H7 (cell line): ENCODE data around the gene HAGH. TPM values are rescaled to one million over a fixed set of nuclear protein-coding genes. Genes with fewer than 3 reads are reported as not detected.

Source experiments
- DNase-seq: peaks from one replicate; pipeline ENCODE4 v3.0.0; 2012
- H3K27me3 ChIP-seq: 2 replicates; pipeline ENCODE4 v1.6.0; 2011; ENCODE audit warnings: mild to moderate bottlenecking, low read length; ENCODE audit not compliant: control insufficient read depth, insufficient read depth
- H3K36me3 ChIP-seq: replicated peaks from 2 replicates; pipeline ENCODE4 v1.5.1; 2011; ENCODE audit warnings: low read length; ENCODE audit not compliant: control insufficient read depth, insufficient read depth
- H3K4me3 ChIP-seq: 2 replicates; pipeline ENCODE4 v1.5.1; 2011; ENCODE audit warnings: low read depth, mild to moderate bottlenecking, control low read depth, low read length, moderate library complexity; ENCODE audit not compliant: insufficient read depth
- total RNA-seq: library from RNA; depleted of rRNA; stranded (reverse); fragments of >200 nt; shearing (Covaris generic); gene quantifications from 2 replicates; pipeline ENCODE4 v1.2.3, GENCODE V29; 2014

HAGH gene
- total RNA-seq, 1 experiment from 2014 or later = 51.8 TPM

DNA sequence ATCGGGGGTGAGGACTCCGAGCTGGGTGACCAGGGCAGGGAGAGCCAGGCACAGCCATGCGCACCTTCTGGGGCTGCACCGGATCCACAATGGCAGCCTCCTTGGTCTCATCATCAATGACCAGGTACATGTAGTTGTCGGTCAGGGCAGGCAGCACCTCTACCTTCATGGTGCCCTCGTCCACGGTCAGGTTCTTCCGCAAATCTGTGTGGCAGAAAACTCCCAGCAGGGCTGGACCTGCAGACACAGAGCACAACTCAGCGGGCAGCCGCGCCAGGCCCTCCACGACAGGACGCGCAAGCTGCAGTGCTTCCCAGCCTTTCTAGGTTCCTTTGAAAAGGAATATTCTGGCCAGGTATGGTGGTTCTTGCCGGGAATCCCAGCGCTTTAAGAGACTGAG is 3.8 kb downstream of the HAGH start:
- Histone ChIP-seq H3K27me3 (peaks cover 2% of the 10 kb centered on the region; the same call in 1 of the 2 replicates), H3K36me3 (0 out of 2 replicates have a peak, but pooled peaks cover 1% of the 10 kb centered on the region), H3K4me3 (no peak overlapping the region)
- DNase-seq = no peak

DNA sequence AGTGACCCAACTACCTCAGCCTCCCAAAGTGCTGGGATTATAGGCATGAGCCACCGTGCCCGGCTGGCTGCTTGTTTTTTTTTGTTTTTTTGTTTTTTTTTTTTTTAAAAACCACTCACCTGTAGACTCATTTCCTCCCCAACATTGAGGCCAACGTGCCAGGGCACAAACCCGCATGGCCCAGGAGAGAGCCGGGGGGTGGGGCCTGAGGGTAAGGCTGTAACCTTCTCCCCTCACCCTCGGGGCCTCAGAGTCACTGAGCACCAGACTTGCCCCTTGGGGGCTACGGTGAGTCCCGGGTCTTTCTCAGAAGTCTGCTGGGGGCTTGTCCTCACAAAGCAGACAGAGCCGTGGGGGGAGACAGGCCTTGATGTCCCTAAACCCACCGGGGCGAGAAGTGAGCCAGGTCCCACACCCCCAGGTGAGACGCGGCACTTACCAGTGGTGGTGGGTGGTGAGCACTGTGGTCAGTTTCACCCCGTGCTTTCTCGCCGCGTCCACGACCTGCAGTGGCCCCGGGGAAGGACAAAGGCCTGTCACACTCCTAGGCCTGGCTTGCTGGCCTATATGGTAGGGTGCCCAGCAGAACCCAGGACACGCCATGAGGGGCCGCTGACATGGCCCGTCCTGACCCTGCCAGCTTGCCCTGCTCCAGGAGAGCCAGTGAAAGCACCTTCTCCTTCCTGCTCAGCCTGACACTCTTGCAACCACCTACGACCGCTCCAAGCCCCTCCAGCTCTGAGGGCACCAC is 4.6 kb downstream of the HAGH start:
- Histone ChIP-seq H3K4me3 (no peak overlapping the region), H3K27me3 (peaks cover 2% of the 10 kb centered on the region; the same call in 1 of the 2 replicates), H3K36me3 (0 out of 2 replicates have a peak, but pooled peaks cover 1% of the 10 kb centered on the region)
- no peak for DNase-seq

DNA sequence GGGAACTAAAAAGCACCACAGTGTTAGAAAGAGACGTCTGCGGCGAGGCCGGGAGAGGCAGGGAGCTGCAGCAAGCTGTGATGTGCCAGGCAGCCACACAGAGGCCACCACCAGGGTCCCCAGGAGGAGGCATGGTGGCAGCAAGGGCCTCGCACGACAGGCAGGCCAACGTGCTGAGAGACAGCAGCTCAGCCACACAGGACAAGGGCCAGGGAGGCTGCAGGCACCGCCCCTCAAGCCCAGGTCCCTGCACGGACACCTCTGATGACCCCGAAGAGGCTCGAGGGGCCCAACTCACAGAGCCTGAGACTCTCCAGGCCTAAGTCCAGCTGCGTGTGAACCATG is 5.7 kb downstream of the HAGH start:
- no peak overlapping the region for H3K4me3 ChIP-seq

DNA sequence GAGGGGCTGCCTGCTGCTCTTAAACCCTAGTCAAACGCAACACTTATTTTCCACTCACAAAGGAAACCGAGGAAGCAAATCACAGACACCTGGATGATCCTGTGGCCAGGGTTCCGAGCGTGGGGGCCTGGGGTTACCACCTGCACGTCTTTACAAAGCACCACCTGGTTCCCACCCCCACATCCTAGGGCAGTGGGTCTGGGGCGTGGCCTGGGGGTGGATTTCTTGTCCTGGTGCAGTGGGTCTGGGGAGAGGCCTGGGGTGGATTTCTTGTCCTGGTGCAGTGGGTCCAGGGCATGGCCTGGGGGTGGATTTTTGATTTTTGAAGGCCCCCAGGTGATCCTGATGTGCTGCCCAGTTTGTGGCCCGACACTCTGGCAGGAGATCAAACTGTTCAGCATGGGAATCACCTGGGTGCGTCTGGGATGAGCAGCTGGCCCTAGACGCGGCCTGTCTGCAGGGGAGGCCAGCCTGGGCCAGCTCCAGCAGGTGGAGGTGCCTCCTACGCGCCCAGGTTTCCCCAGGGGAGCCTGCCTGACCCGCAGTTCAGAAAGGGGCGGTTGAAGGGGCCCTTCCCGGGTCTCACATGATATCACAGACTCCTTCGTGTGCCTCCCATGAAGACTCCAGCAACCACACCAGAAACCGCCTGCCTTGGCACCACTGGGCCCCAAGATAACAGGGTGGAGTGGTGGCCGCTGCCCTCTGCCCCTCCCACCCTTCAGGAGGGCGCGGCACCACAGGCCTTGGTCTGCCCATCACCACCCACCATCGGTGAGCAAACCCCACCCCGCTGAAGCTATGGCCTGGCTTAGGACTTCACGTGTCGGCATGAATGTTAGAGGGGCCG is 6.3 kb downstream of the HAGH start:
- H3K36me3 ChIP-seq = peaks cover 1% of the 10 kb centered on the region; the same call in 1 of the 2 replicates
- DNase-seq = no peak
- H3K27me3 ChIP-seq = no peaks in the 10 kb centered on the region

More for the DNA sequence above, 5.7 kb downstream of the HAGH start:
- peaks cover 2% of the 10 kb centered on the region; the same call in 1 of the 2 replicates for H3K27me3 ChIP-seq
- H3K36me3 ChIP-seq = peaks cover 1% of the 10 kb centered on the region; the same call in 1 of the 2 replicates
- DNase-seq = no peak

DNA sequence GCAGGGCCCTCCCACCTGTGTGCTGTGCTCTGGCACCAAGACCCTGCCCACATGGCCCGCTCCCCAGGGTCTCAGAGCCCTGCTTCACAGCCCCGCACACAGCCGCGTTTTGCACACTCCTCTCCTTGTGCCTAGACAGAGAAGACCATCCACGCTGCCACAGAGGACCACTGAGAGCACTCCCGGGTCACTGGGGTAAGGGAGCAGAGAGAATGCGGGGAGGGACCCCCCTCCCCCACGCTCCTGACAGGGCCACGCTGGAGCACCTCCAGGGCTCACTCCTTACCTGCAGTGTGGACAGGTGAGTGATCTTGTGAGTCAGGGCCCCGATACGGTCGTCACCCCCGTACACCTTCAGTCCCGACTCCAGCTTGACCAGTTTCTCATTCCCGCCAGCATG is 7.0 kb downstream of the HAGH start:
- no peaks in the 10 kb centered on the region for H3K27me3 ChIP-seq
- H3K36me3 ChIP-seq = peaks cover 1% of the 10 kb centered on the region; the same call in 1 of the 2 replicates
- H3K4me3 ChIP-seq = no peak overlapping the region
- no peak for DNase-seq

More for the DNA sequence above, 6.3 kb downstream of the HAGH start:
- H3K4me3 ChIP-seq = no peak overlapping the region

DNA sequence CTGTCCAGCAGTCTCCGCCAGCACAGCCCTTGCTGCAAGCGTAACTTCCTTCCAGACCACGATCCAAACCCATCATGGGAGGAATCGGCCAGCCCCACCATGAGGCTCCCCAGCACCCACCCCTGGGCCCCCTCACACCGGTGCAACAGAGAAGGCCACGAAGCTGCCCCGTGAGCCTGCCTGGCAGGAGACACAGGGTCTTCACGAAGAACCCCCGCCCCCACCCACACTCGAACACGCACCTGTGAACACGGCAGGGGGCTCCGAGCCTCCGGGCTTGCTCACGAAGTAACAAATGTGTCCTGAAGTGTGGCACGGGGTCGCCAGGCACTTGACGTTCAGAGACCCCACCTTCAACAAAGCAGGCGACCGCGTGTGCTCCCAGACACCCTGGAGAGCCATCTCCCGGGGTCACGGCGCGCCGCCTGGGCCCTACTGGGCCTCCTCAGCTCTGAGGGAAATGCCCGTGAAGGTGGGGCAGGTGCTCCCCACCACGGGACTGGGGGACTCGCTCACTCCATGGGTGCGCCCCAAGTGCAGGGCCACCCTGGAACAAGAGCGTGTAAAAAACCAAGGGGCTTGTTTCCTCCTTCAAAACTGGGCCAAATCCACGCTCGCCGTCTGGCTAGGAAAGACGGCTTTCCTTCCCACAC is 7.6 kb downstream of the HAGH start:
- no peak for DNase-seq
- H3K27me3 ChIP-seq = no peaks in the 10 kb centered on the region
- H3K4me3 ChIP-seq = no peak overlapping the region
- peaks cover 1% of the 10 kb centered on the region; the same call in 1 of the 2 replicates for H3K36me3 ChIP-seq

DNA sequence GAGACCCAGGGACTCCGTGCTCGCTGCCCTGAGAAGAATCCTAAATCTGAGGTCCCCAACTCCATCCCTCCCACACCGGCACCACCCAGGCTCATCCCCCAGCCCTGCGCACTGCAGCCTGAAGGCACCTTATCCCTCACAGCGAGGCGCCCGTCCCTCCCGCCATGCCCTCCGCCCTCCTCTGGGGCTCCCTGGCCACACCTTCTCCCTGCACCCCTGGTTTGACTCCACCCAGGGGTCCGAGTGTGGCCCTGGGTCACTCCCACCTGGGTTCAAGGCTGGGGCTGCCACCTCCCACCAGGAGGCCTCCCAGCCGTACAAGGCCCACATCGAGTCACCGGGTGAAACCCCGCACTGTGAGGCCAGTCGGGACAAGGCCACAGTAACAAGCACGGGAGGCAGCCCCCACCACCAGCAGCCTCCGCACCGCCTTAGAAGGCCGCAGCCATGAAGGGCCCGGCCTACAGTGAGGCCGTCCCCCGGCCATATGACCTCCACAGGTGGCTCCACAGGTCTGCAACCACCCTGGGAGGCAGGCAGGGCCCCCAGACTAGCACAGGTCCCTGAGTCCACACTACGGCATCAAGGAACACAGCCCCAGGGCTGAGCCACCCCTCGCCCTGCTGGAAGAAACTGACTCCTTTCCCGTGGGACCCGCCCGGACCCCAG is 8.3 kb downstream of the HAGH start:
- Histone ChIP-seq H3K36me3 (peaks cover 1% of the 10 kb centered on the region; the same call in 1 of the 2 replicates), H3K27me3 (no peaks in the 10 kb centered on the region), H3K4me3 (no peak overlapping the region)
- DNase-seq = no peak

DNA sequence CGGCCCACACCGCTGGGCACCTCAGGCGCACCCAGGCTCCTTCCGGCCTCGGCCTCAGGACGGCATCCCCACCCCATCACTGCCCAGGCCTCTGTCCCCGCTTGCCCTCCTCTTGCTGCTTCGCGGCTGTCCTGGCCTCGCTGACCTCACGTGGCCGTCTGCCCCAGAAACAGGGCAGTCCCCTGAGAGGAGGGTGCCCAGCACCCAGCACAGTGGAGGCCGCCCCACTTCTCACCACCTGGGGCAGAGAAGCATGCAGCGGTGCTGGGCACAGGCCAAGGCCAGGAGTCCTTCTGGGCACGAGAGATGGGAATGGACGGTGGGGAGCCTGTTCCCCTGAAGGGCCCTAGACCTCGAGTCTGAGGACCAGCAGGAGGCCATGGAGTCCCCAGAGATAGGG is 8.9 kb downstream of the HAGH start:
- DNase-seq = no peak
- Histone ChIP-seq H3K27me3 (no peaks in the 10 kb centered on the region), H3K4me3 (no peak overlapping the region), H3K36me3 (peaks cover 1% of the 10 kb centered on the region; the same call in 1 of the 2 replicates)

DNA sequence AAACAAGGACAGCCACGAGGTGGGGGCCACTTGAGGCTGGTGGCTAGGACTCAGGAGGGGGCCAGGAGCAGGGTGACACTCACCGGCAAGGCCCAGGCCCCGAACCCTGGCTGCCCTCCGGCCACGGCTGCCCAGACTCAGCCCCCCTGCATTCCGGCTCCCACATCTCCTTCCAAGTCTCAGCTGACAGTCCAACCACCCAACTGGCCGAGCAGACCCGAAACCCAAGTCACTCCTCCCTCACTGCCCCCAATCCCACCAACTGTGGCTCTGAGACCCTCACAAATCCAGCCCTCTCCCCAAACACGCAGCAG is 9.4 kb downstream of the HAGH start:
- no peaks in the 10 kb centered on the region for H3K27me3 ChIP-seq
- DNase-seq = no peak
- no peak overlapping the region for H3K4me3 ChIP-seq
- no peaks in the 10 kb centered on the region; the same call in 1 of the 2 replicates for H3K36me3 ChIP-seq

DNA sequence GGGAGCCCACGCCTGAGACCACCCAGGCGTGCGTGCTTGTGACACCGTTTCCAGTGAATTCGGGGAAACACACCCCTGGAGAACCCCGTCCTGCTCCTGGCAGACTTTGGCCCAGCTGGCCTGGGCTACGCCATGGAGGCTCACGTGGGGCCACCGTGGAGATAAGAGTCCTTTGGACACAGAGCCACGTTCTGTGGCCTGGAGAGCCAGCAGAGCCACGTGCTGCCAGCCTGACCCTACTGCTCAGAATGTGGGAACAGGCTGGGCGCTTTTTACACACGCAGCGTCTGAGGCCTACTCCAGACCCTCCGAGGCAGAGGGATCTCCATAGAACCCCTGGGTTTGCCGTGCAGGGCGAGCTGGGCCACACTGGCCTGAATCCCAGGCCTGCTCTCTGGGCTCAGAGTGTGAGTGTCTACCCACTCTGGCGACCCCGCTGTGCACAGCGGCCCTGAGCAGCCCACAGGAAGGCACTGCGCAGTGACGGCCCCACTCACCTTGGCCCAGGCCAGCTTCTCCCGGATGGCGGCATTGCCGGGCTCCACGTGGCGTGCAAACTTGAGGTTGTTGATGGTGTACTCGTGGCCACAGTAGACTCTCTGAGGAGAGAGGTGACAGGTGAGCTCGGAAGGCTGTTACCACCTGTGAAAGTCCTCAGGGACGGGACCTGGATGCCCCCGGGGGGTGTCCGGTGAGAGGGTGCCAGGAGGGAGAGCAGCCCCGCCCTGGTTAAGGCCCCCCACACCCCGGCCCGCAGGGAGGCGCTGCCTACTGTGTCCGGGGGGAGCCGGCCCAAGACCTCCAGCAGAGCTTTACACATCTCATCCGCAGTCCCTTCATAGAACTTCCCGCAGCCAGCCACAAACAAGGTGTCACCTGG is 10.0 kb downstream of the HAGH start:
- Histone ChIP-seq H3K27me3 (no peaks in the 10 kb centered on the region), H3K4me3 (no peak overlapping the region)
- DNase-seq = peak; percentile 59

DNA sequence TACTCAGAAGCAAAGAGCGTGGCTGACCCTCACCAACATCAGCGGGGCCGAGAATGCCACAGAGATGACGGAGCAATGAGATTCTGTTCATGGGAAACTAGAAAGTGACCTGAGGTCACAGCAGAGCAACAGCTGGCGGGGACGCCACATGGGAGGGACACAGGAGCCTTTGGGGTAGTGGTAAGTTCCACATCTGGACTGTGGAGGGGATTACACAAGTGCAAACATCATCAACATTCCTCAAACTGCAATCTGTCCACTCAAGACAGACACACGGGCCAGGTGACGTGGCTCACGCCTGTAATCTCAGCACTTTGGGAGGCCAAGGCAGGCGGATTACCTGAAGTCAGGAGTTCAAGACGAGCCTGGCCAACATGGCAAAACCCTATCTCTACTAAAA is 11.2 kb downstream of the HAGH start:
- Histone ChIP-seq H3K27me3 (no peaks in the 10 kb centered on the region), H3K36me3 (no peaks in the 10 kb centered on the region; the same call in 1 of the 2 replicates), H3K4me3 (no peak overlapping the region)
- no peak for DNase-seq

More for the DNA sequence above, 10.0 kb downstream of the HAGH start:
- H3K36me3 ChIP-seq = no peaks in the 10 kb centered on the region; the same call in 1 of the 2 replicates

DNA sequence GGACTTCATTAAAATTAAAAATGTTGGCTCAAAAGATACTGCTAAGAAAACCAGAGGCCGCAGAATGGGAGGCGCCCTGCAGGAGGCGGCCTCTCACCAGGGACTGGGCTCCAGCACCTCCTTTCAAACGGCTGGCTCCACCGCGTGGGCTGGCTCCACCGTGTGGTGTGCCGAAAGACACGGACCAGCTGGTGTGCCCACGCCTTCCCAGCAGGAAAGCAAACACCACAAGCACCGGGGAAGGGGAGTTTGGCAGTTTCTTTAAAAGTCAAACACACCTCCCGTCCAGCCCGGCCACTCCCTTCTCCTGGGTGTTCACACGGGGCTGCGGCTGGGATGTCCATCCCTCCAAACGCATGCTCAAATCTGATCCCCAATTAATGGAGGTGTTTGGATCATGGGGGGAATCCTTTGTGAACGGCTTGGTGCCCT is 13.9 kb downstream of the HAGH start:
- no peak overlapping the region for H3K4me3 ChIP-seq
- DNase-seq = peak; percentile 88
- H3K36me3 ChIP-seq = no peaks in the 10 kb centered on the region; the same call in none of the 2 replicates
- no peaks in the 10 kb centered on the region for H3K27me3 ChIP-seq

DNA sequence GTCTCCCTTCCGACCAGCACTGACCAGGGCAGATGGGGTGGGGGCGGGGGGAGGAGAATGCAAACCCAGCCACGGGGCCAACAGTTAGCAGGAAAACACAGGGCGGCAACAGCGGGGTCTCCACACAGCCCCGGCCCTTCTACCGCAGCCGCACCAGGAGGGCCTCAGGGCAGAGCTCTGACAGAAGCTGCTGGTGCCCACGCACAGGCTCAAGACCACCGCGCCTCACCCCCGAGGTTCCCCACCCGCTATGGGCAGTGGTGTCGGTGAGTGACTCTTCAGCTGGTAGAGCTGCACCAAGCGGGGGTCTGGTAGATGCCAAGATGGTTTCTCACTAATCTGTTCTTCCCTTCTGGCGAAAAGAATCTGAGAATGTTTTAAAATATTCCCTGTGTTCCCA is 16.1 kb downstream of the HAGH start:
- no peaks in the 10 kb centered on the region; the same call in none of the 2 replicates for H3K36me3 ChIP-seq
- H3K27me3 ChIP-seq = no peaks in the 10 kb centered on the region
- no peak for DNase-seq
- H3K4me3 ChIP-seq = no peak overlapping the region
